ENCODE data around the gene TNNT1.
"Not testable (repeated sequence)": the region's sequence is repeated elsewhere in the genome, so short reads cannot be mapped to it uniquely, and the experiment has no call there.

TNNT1 gene

GRCh38 chr19:55149078-55150003 lies at the start of gene TNNT1:
Gene TNNT1 (minus strand): TSS chr19:55149206. CDS start chr19:55147157, 2,049 bp downstream.
- no peak for DNase-seq

GRCh38 chr19:55198651-55199050 lies 49.6 kb upstream of the TNNT1 start:
- DNase-seq, result no peak

GRCh38 chr19:55197528-55197927 lies 48.5 kb upstream of the TNNT1 start:
- DNase-seq, result no peak

GRCh38 chr19:55196803-55197202 lies 47.8 kb upstream of the TNNT1 start:
- DNase-seq, result no peak

- DNase-seq, result no peak
Measured at GRCh38 chr19:55193481-55193880, 44.5 kb upstream of the TNNT1 start.

GRCh38 chr19:55189403-55189835 lies 40.4 kb upstream of the TNNT1 start:
- DNase-seq, result no peak

- no peak for DNase-seq
Measured at GRCh38 chr19:55188625-55189024, 39.6 kb upstream of the TNNT1 start.

GRCh38 chr19:55186080-55186479 lies 37.1 kb upstream of the TNNT1 start:
- DNase-seq, result no peak

GRCh38 chr19:55181740-55182139 lies 32.7 kb upstream of the TNNT1 start:
- no peak for DNase-seq

GRCh38 chr19:55179606-55180484 lies 30.8 kb upstream of the TNNT1 start, which contains the start of gene SYT5:
Gene SYT5 (minus strand): TSS chr19:55180289. CDS start chr19:55179041, 1,248 bp downstream.
- DNase-seq, result no peak

GRCh38 chr19:55178781-55179599 lies 30.0 kb upstream of the TNNT1 start:
- no peak for DNase-seq

- no peak for DNase-seq
Measured at GRCh38 chr19:55176076-55176475, 27.1 kb upstream of the TNNT1 start.

- no peak for DNase-seq
Measured at GRCh38 chr19:55175117-55175867, 26.3 kb upstream of the TNNT1 start.

GRCh38 chr19:55174425-55175116 lies 25.6 kb upstream of the TNNT1 start:
- no peak for DNase-seq

GRCh38 chr19:55173714-55174409 lies 24.9 kb upstream of the TNNT1 start:
- DNase-seq, result no peak

- DNase-seq, result no peak
Measured at GRCh38 chr19:55173186-55173713, 24.2 kb upstream of the TNNT1 start.

GRCh38 chr19:55172741-55173140 lies 23.7 kb upstream of the TNNT1 start:
- DNase-seq, result no peak

GRCh38 chr19:55172318-55172717 lies 23.3 kb upstream of the TNNT1 start:
- not testable (repeated sequence) for DNase-seq

- DNase-seq, result no peak
Measured at GRCh38 chr19:55171440-55171839, 22.4 kb upstream of the TNNT1 start.

GRCh38 chr19:55169136-55169535 lies 20.1 kb upstream of the TNNT1 start:
- DNase-seq, result no peak

All from SIG-M5 (cell line).